ENCODE measurements around the gene ZC3HAV1L. TPM values are rescaled to one million over a fixed set of nuclear protein-coding genes. Genes with fewer than 3 reads are reported as not detected.

Gene ZC3HAV1L
- total and polyA plus RNA-seq, 2 experiments from 2014 or later: 2.0 to 11.3 TPM

DNA sequence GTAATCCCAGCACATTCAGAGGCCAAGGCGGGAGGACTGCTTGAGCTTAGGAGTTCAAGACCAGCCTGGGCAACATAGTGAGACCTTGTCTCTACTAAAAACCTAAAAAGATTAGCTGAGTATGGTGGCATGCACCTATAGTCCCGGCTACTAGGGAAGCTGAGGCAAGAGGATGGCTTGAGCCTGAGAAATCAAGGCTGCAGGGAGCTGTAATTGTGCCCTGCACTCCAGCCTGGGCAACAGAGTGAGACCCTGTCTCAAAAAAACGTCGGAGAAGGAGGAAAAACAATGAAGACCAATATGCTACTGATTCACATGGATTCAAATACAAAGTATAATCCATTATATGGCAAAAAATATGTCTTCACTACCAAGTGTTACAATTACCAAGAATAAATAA lies 13.6 kb downstream of the ZC3HAV1L start:
- Mint-ChIP-seq H3K4me1 (peaks cover 9% of the 10 kb centered on the region; the same call in 2 of the 3 replicates), H3K27ac (no peak overlapping the region), H3K4me3 (no peak overlapping the region), H3K9me3 (no peaks in the 10 kb centered on the region), H3K27me3 (ENCODE audit: insufficient read depth, low read depth, poor library complexity) (peaks cover 12% of the 10 kb centered on the region), H3K36me3 (ENCODE audit: low read depth) (peaks cover 18% of the 10 kb centered on the region; the same call in 2 of the 3 replicates)
- Histone ChIP-seq H3K9me2 (ENCODE audit: insufficient read depth) (no peaks in the 10 kb centered on the region), H3K4me2 (no peak overlapping the region), H3K79me2 (replicated peaks; ENCODE audit: insufficient read depth) (no peaks in the 10 kb centered on the region), H3K4me3 (no peak overlapping the region), H3K36me3 (ENCODE audit: insufficient read depth) (peaks cover 11% of the 10 kb centered on the region; the same call in 1 of the 2 replicates), H4K20me1 (replicated peaks; ENCODE audit: insufficient read depth) (no peaks in the 10 kb centered on the region), H3K27me3 (ENCODE audit: insufficient read depth) (no peaks in the 10 kb centered on the region), H3K27ac (ENCODE audit: low read depth) (no peak overlapping the region), H3F3A (replicated peaks; ENCODE audit: low read depth) (0 out of 2 replicates have a peak, but pooled peaks cover 5% of the 10 kb centered on the region), H3K4me1 (ENCODE audit: insufficient read depth) (no peaks in the 10 kb centered on the region; the same call in 1 of the 2 replicates), H2AFZ (no peak overlapping the region)
- no peak for ATAC-seq
- TF ChIP-seq ZNF331 (CRISPR knock-in tag; IDR thresholded peaks at IDR 0.05; ENCODE audit: low read depth) (no peak), REST (IDR thresholded peaks at IDR 0.05; ENCODE audit: unreplicated experiment) (no peak), NANOG (IDR thresholded peaks at IDR 0.05; ENCODE audit: borderline replicate concordance) (no peak), CREB1 (CRISPR knock-in tag; IDR thresholded peaks at IDR 0.05; ENCODE audit: low read depth) (no peak), ZNF114 (CRISPR knock-in tag; IDR thresholded peaks at IDR 0.05) (no peak), EZH2phosphoT487 (IDR thresholded peaks at IDR 0.05; ENCODE audit: unreplicated experiment) (no peak), CTCF (conservative IDR thresholded peaks at IDR 0.05; ENCODE audit: low read depth in 2 of 2) (no peak), POLR2AphosphoS5 (IDR thresholded peaks at IDR 0.05; ENCODE audit: low read depth) (no peak), JUNB (IDR thresholded peaks at IDR 0.05; ENCODE audit: unreplicated experiment) (no peak), STAT1 (IDR thresholded peaks at IDR 0.05; ENCODE audit: unreplicated experiment) (no peak), ZNF462 (CRISPR knock-in tag; IDR thresholded peaks at IDR 0.05) (no peak), EZH2 (IDR thresholded peaks at IDR 0.05; ENCODE audit: low read depth, unreplicated experiment) (no peak)
- TF ChIP-seq, protein P1, sequence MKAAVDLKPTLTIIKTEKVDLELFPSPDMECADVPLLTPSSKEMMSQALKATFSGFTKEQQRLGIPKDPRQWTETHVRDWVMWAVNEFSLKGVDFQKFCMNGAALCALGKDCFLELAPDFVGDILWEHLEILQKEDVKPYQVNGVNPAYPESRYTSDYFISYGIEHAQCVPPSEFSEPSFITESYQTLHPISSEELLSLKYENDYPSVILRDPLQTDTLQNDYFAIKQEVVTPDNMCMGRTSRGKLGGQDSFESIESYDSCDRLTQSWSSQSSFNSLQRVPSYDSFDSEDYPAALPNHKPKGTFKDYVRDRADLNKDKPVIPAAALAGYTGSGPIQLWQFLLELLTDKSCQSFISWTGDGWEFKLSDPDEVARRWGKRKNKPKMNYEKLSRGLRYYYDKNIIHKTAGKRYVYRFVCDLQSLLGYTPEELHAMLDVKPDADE (IDR thresholded peaks at IDR 0.05): no peak
- no peak for DNase-seq (ENCODE audit: low spot score)

Measured in GM23338 (cell line).